GM13977 (cell line): Measurements from ENCODE around the gene TP53RK.

Experiments
- DNase-seq: peaks from one replicate; pipeline ENCODE4 v3.0.0; 2012; ENCODE audit warnings: low spot score
- CTCF ChIP-seq: IDR thresholded peaks from 2 replicates; pipeline ENCODE4 v1.5.1; 2012; ENCODE audit warnings: mild to moderate bottlenecking, control low read depth; ENCODE audit not compliant: insufficient read depth; ENCODE audit errors: extremely low read depth, missing control alignments
- in situ Hi-C: fragments of 300-500 bp; cut with MboI; formaldehyde crosslinking; loops from one replicate; pipeline ENCODE4 v1.12.0; 2022; ENCODE audit warnings: low sequenced_read_pairs, low pct_unique_long_range_greater_than_20kb, mixed read lengths, inconsistent platforms; ENCODE audit not compliant: unreplicated experiment

Gene TP53RK

GRCh38 chr20:46666818-46667515, 22.3 kb downstream of the TP53RK start:
- DNase-seq: no peak
- TF ChIP-seq CTCF: no peak
- in situ Hi-C loops: no loop called here

GRCh38 chr20:46666306-46666705, 22.9 kb downstream of the TP53RK start:
- in situ Hi-C loops: no loop called here
- TF ChIP-seq CTCF: no peak
- no peak for DNase-seq

- no peak for DNase-seq
- TF ChIP-seq CTCF: no peak
- in situ Hi-C loops: no loop called here
Measured at GRCh38 chr20:46665602-46666001, 23.6 kb downstream of the TP53RK start.

DNA sequence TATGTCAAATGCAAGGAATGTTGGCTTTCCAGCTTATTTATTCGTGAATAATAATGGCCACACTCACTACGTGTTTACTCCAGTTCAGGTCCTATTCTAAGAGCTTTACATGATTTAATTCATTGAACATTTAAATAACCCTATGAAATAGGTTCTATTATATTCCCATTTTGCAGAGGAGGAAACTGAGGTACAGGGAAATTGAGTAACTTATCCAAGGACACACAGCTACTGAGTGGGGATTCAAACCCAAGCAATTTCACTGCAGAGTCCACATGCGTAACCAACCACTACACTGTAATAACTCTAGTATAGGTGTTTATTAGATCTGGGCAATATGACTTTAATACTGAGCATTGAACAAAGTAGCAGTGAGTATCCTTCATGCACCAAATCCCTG, 25.7 kb downstream of the TP53RK start:
- in situ Hi-C loops: no loop called here

GRCh38 chr20:46661659-46662058, 27.6 kb downstream of the TP53RK start:
- no peak for DNase-seq
- in situ Hi-C loops: no loop called here
- TF ChIP-seq CTCF: no peak

More for the DNA sequence above, 25.7 kb downstream of the TP53RK start:
- no peak for DNase-seq
- TF ChIP-seq CTCF: no peak

GRCh38 chr20:46660487-46660886, 28.8 kb downstream of the TP53RK start:
- TF ChIP-seq CTCF: no peak
- in situ Hi-C loops: no loop called here
- no peak for DNase-seq

DNA sequence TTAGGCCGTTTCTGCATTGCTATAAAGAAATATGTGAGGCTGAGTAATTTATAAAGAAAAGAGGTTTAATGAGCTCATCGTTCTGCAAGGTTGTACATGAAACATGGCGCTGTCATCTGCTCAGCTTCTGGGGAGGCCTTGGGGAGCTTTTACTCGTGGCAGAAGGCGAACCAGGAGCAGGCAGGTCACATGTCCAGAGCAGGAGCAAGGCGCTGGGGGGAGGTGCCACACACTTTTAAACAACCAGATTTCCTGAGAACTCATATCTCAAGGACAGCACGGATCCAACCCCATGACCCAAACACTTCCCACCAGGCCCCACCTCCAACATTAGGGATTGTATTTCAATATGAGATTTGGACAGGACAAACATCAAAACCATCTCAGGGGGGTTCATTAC, 31.6 kb downstream of the TP53RK start:
- DNase-seq: no peak
- TF ChIP-seq CTCF: no peak
- in situ Hi-C loops: no loop called here
